HG02938 (cell line): ENCODE results near the gene SH3YL1.
A peak's percentile ranks its signal among the peaks of the same experiment; 100 is the strongest.

ENCODE experiments used
- ATAC-seq: cut with Tn5 transposase; IDR thresholded peaks from one replicate; pipeline ENCODE4 v1.9.1; 2021; ENCODE audit warnings: mild to moderate bottlenecking, moderate library complexity; ENCODE audit not compliant: unreplicated experiment

The SH3YL1 gene

GRCh38 chr2:282371-283263 is 18.8 kb upstream of the SH3YL1 start:
- ATAC-seq = no peak

GRCh38 chr2:281381-281780 is 17.5 kb upstream of the SH3YL1 start:
- ATAC-seq = no peak

GRCh38 chr2:280650-281110 is 16.8 kb upstream of the SH3YL1 start:
- no peak for ATAC-seq

GRCh38 chr2:279956-280649 is 16.3 kb upstream of the SH3YL1 start:
- ATAC-seq = no peak

GRCh38 chr2:279366-279765 is 15.5 kb upstream of the SH3YL1 start:
- no peak for ATAC-seq

GRCh38 chr2:278927-279320 is 15.1 kb upstream of the SH3YL1 start:
- no peak for ATAC-seq

- no peak for ATAC-seq
These were observed 14.6 kb upstream of the SH3YL1 start for GRCh38 chr2:278312-278926.

- peak; percentile 93 for ATAC-seq
These were observed 11.6 kb upstream of the SH3YL1 start for GRCh38 chr2:275466-275865.

- no peak for ATAC-seq
These were observed 10.7 kb upstream of the SH3YL1 start for GRCh38 chr2:274503-274902.

- ATAC-seq = no peak
These were observed 9.5 kb upstream of the SH3YL1 start for GRCh38 chr2:273333-273732.

- no peak for ATAC-seq
These were observed 8.1 kb upstream of the SH3YL1 start for GRCh38 chr2:271917-272316.

- no peak for ATAC-seq
These were observed 7.0 kb upstream of the SH3YL1 start for GRCh38 chr2:270861-271260.

GRCh38 chr2:269356-270030 is 5.7 kb upstream of the SH3YL1 start:
- ATAC-seq = no peak

- ATAC-seq = no peak
These were observed 4.5 kb upstream of the SH3YL1 start for GRCh38 chr2:268323-268722.

- peak; percentile 84 for ATAC-seq
These were observed 949 bp upstream of the SH3YL1 start, which contains the start of gene ACP1 for GRCh38 chr2:264493-265468. TSS of gene ACP1 (plus strand) at chr2:264947. CDS start at chr2:264965, 18 bp downstream.

- ATAC-seq = no peak
These were observed 652 bp downstream of the SH3YL1 start for GRCh38 chr2:263022-263738.

GRCh38 chr2:262117-262516 is 1.7 kb downstream of the SH3YL1 start:
- no peak for ATAC-seq

- no peak for ATAC-seq
These were observed 3.2 kb downstream of the SH3YL1 start for GRCh38 chr2:260507-261161.
